ENCODE measurements around the gene HECTD1. TPM values are rescaled to one million over a fixed set of nuclear protein-coding genes. Genes with fewer than 3 reads are reported as not detected.

The HECTD1 gene
- total and polyA plus RNA-seq, 9 of the 15 experiments (the other 6 are each of a cell fraction or from before 2014, with no cell fraction given) = 27.9 to 111 (median 78.1) TPM

DNA sequence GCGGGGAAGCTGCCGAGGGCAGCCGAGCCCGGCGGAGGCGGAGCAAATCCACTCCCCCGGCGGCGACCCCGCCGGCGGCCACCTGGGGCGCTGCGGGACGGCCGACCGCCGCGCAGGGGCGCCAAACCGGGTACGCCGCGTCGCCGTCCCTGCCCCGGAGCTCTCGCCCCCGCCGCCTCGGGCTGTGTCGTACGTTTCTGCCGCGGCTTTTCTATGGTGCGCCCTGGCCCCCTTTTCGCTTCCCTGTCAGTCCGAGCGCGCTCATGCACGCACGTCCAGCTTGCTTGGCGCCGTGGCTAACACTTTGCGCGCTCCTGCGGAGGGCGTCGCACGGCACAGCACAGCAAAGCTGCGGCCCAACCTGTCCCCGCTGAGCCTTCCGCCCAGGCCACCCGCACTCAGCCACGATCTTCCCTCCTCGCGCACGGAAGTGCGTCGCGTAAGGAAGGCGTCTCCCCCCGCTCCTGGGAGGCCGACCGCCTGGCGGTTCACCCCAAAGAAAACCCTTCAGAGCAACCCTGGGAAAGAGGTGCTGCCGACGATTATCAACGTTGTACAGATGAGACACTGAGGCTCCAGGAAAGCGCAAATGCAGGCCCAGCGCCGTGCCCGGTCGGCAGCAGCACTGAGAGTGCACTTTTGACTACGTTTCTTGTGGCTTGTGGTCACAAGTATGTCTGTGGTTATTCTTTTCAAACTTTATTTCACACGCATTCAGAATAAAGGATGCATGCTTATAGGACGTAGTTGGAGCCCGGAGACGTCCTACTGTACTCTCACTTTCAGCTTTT, at the start of gene HECTD1 (continued):
- peak; percentile 94 for TF ChIP-seq PHF8 (IDR thresholded peaks at IDR 0.05; ENCODE audit: borderline replicate concordance, low read length)
- peak; percentile 66; the same call in 1 of the 2 replicates for TF ChIP-seq ELF1 (tag; IDR thresholded peaks at IDR 0.05)
- no peak for TF ChIP-seq RUNX1 (IDR thresholded peaks at IDR 0.05; ENCODE audit: low read depth)
- TF ChIP-seq BRD4 (IDR thresholded peaks at IDR 0.05) = 0 out of 2 replicates have a peak, but pooled peaks have one; percentile 8
- TF ChIP-seq ZNF696 (CRISPR knock-in tag; conservative IDR thresholded peaks at IDR 0.05) = no peak
- TF ChIP-seq FIP1L1 (IDR thresholded peaks at IDR 0.05; ENCODE audit: low read depth, low read length, poor library complexity, severe bottlenecking) = peak; percentile 44
- TF ChIP-seq NBN (IDR thresholded peaks at IDR 0.05; ENCODE audit: low read depth) = peak; percentile 75
- TF ChIP-seq, protein P1, sequence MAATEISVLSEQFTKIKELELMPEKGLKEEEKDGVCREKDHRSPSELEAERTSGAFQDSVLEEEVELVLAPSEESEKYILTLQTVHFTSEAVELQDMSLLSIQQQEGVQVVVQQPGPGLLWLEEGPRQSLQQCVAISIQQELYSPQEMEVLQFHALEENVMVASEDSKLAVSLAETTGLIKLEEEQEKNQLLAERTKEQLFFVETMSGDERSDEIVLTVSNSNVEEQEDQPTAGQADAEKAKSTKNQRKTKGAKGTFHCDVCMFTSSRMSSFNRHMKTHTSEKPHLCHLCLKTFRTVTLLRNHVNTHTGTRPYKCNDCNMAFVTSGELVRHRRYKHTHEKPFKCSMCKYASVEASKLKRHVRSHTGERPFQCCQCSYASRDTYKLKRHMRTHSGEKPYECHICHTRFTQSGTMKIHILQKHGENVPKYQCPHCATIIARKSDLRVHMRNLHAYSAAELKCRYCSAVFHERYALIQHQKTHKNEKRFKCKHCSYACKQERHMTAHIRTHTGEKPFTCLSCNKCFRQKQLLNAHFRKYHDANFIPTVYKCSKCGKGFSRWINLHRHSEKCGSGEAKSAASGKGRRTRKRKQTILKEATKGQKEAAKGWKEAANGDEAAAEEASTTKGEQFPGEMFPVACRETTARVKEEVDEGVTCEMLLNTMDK (IDR thresholded peaks at IDR 0.05; ENCODE audit: borderline replicate concordance, insufficient read depth, low read depth, low read length, poor library complexity, severe bottlenecking) = peak; percentile 81
- TF ChIP-seq ZNF175 (CRISPR knock-in tag; IDR thresholded peaks at IDR 0.05; ENCODE audit: low read depth) = no peak
- TF ChIP-seq GATAD2B (IDR thresholded peaks at IDR 0.05; ENCODE audit: borderline replicate concordance) = peak; percentile 76; the same call in 1 of the 2 replicates
- TF ChIP-seq TOE1 (IDR thresholded peaks at IDR 0.05; ENCODE audit: borderline replicate concordance) = no peak
- no peak for TF ChIP-seq TOE1 (CRISPR knock-in tag; IDR thresholded peaks at IDR 0.05; ENCODE audit: borderline replicate concordance, low read depth)
- TF ChIP-seq, protein P2, sequence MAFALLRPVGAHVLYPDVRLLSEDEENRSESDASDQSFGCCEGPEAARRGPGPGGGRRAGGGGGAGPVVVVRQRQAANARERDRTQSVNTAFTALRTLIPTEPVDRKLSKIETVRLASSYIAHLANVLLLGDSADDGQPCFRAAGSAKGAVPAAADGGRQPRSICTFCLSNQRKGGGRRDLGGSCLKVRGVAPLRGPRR (CRISPR knock-in tag; IDR thresholded peaks at IDR 0.05) = no peak
- peak; percentile 70; the same call in 1 of the 2 replicates for TF ChIP-seq ZNF589 (CRISPR knock-in tag; IDR thresholded peaks at IDR 0.05; ENCODE audit: low read depth)
- no peak for TF ChIP-seq SNRNP70 (optimal IDR thresholded peaks at IDR 0.05; ENCODE audit: low read depth, low read length)
- peak in 1 of 2 experiments; percentile 76; a peak in 2 of 4 replicates for TF ChIP-seq TEAD1 (CRISPR knock-in tag; IDR thresholded peaks at IDR 0.05)
- TF ChIP-seq NR4A1 (CRISPR knock-in tag; IDR thresholded peaks at IDR 0.05) = 0 out of 2 replicates have a peak, but pooled peaks have one; percentile 58
- TF ChIP-seq NR4A1 (tag; IDR thresholded peaks at IDR 0.05) = peak; percentile 37; the same call in 1 of the 2 replicates
- TF ChIP-seq RBM15 (IDR thresholded peaks at IDR 0.05; ENCODE audit: insufficient read depth, low read length) = no peak
- TF ChIP-seq, protein P3, sequence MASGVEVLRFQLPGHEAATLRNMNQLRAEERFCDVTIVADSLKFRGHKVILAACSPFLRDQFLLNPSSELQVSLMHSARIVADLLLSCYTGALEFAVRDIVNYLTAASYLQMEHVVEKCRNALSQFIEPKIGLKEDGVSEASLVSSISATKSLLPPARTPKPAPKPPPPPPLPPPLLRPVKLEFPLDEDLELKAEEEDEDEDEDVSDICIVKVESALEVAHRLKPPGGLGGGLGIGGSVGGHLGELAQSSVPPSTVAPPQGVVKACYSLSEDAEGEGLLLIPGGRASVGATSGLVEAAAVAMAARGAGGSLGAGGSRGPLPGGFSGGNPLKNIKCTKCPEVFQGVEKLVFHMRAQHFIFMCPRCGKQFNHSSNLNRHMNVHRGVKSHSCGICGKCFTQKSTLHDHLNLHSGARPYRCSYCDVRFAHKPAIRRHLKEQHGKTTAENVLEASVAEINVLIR (CRISPR knock-in tag; IDR thresholded peaks at IDR 0.05) = peak; percentile 23; the same call in 1 of the 2 replicates
- TF ChIP-seq HDAC3 (IDR thresholded peaks at IDR 0.05; ENCODE audit: borderline replicate concordance, partially characterized antibody) = no peak
- TF ChIP-seq PRPF4 (IDR thresholded peaks at IDR 0.05; ENCODE audit: insufficient read depth, low read depth, low read length, poor library complexity, severe bottlenecking) = no peak
- no peak for TF ChIP-seq ZKSCAN3 (CRISPR knock-in tag; IDR thresholded peaks at IDR 0.05)
- TF ChIP-seq SRF (CRISPR knock-in tag; IDR thresholded peaks at IDR 0.05) = 0 out of 4 replicates have a peak, but pooled peaks of 1 of the 2 experiments have one; percentile 25

Data from K562 (cell line).